ENCODE results near the gene AMMECR1L. TPM values are rescaled to one million over a fixed set of nuclear protein-coding genes. Genes with fewer than 3 reads are reported as not detected.
"Not testable (repeated sequence)": the region's sequence is repeated elsewhere in the genome, so short reads cannot be mapped to it uniquely, and the experiment has no call there.

The AMMECR1L gene
- total RNA-seq, result 22.0 TPM
- long read RNA-seq, full-length matches to known transcripts, result 2 of 14 reads
- long read RNA-seq, partial matches to known transcripts, result 3 of 14 reads
- long read RNA-seq, other reads (novel, unspliced or antisense), result 9 of 14 reads

DNA sequence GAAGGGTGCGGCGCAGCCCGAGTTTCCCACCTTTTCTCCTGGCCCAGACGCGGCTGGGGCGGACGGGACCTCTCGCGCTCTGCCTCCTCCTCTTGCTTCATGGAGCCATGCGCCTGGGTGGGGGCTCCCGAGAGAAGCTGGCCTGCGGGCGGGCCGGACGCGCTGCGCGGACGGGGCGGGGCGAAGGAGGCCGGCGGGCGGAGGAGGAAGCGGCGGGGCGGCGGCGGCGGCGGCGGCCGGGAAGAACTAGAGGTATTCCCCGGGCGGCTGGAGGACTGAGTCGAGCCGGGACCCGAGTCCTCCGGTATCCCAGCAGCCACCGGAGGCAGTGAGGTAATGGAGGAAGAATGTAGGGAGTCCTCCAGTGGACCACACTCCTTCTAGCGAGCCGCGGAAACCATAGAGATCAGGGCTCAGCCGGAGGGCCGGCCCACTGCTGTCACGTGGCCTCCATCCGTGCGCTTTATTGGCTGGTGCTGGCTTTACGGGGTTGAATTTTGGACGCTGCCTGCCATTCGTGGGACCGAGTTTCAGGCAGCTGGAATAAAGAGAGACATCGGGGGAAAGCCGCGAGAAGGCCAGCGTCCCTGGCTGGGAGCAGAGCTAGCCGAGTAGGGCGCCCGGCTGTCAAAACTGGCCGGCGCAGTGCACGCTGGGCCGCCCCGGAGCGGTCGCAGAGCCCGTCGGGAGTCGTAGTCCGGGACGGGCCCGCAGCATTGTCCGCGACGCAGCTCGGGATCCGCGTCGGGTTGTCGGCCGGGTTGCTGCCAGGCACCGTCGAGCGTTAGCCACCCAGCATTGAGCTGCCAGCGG lies at the start of gene AMMECR1L:
Gene AMMECR1L, minus strand, starts transcription at position 177 of the 813 bp plus-strand sequence. CDS start 11,722 bp downstream, outside the sequence.
- DNase-seq (ENCODE audit: low spot score), result peak; percentile 92

DNA sequence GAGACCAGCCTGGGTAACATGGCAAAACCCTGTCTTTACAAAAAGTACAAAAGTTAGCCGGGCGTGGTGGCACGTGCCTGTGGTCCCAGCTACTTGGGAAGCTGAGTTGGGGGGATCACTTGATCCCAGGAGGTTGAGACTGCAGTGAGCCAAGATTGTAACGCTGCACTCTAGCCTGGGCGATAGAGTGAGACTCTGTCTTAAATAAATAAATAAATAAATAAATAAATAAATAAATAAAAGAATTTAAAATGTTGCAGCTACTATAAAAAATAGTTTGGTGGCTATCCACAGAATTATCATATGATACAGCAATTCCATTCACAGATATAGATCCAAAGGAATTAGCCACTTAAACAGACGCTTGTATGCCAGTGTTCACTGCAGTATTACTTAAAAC lies 49.6 kb upstream of the AMMECR1L start:
- no peak for DNase-seq (ENCODE audit: low spot score)

DNA sequence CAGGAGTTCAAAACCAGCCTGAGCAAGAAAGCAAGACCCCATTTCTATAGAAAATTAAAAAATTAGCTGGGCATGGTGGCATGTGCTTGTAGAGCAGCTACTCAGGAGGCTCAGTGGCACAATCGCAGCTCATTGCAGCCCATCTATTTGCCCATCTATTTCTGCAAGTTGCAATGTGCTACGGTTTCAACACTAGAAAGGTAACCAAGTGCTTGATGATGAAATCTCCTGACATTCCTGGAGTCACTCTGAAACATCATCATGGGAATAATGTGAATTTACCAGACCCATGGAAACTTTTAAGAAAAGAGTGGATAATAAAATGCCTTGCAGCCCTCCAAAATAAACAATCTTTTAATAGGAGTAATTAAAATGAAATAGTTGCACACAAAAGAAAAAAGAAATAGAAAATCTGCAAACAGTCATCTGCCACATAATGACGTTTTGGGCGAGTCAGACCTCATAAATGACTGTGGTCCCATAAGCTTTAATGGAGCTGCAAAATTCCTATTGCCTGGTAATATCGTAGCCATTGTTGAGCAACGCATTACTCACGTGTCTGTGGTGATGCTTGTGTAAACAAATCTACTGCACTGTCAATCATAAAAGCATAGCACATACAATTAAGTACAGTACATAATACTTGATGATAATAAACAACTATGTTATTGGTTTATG lies 46.6 kb upstream of the AMMECR1L start:
- DNase-seq (ENCODE audit: low spot score), result no peak

DNA sequence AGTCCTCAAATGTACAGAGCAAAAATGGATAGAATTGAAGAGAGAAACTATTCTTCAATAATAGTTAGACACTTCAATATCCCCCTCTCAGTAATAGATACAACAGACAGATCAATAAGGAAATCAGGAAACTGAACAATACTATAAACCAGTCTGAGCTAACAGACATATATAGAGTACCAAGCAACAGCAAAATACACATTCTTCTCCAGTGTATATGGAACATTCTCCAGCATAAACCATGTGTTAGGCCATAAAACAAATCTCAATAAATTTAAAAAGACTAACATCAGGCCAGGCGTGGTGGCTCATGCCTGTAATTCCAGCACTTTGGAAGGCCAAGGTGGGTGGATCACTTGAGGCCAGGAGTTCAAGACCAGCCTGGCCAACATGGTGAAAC lies 43.7 kb upstream of the AMMECR1L start:
- no peak for DNase-seq (ENCODE audit: low spot score)

DNA sequence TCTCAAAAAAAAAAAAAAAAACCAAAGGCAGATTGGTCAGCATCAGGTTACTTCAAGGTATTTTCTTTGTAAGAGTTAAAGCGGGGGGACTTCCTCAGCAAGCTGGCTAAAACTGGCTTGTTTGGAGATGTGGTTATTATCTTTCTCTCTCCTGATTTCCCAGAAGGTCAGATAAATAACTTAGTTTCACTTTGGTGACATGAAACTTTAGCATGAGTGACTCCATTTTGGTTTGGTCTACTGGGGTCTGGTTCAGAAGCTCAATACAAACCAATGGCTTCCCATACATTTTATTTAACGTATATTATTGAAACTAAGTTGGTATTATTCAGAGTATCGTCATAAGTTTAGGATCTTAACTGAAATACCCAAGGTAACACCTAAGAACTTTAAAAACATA lies 41.6 kb upstream of the AMMECR1L start:
- DNase-seq (ENCODE audit: low spot score), result no peak

DNA sequence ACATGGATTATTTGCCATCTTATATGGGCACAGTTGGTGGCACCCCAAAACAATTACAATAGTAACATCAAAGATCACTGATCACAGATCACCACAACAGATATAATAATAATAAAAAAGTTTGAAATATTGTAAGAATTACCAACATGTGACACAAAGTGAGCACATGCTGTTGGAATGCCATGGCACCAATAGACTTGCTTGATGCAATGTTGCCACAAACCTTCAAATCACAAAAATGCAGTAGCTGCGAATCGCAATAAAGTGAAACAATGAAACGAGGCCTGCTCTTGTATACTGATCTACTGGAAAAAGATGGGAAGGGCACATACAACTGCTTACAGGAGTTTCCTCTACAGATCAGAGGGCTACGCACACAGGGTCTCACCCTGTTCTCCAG lies 32.2 kb upstream of the AMMECR1L start:
- DNase-seq (ENCODE audit: low spot score), result no peak

DNA sequence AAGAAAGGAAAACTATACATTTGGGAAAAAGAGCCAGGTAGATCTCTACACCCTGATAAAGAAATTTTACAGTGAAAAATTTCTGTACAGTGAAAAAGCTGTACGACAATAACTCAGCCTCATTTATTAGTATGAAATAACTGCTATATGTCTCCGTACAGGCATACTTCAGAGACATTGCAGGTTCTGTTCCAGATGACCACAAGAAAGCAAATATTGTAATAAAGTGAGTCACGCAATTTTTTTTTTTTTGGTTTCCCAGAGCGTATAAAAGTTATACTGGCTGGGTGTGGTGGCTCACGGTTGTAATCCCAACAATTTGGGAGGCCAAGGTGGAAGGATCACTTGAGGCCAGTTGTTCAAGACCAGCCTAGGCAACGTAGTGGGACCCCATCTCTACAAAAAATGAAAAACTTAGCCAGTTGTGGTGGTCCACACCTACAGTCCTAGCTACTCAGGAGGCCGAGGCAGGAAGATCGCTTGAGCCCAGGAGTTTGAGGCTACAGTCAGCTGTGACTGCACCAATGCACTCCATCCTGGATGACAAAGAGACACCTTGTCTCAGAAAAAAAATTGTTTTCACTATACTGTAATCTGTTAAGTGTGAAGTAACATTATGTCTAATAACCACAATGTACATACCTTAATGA lies 28.2 kb upstream of the AMMECR1L start:
- peak; percentile 26 for DNase-seq (ENCODE audit: low spot score)

DNA sequence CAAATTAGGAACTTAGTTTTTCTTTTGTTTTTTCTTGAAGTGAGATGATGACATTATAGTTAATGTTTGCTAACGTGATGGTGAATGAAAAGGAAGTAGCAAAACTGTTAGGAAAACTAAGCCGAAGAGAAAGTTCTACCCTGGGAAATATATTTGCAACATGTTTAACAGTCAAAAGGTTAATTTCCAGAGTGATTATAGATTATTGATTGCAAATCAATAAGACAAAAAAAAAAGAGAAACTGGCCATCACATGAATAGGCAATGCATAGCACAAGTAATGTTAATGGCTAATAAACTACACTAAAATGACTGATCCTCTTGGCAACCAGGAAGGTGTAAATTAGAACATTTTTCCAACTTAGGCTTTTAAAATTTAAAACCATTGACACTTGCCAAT lies 26.0 kb upstream of the AMMECR1L start:
- no peak for DNase-seq (ENCODE audit: low spot score)

DNA sequence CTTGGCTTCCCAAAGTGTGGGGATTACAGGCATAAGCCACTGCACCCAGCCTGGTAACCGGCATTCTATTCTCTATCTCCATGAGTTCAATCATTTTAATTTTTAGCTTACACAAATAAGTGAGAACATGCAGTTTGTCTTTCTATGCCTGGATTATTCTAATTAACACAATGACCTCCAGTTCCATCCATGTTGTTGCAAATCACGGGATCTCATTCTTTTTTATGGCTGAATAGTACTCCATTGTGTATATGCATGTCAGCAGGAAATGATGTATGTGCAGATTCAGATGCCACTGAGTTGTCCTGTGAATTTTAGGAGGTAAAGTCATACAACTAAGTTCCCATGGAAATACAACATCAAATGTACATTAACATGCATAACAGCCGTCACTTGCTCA lies 24.7 kb upstream of the AMMECR1L start:
- no peak for DNase-seq (ENCODE audit: low spot score)

DNA sequence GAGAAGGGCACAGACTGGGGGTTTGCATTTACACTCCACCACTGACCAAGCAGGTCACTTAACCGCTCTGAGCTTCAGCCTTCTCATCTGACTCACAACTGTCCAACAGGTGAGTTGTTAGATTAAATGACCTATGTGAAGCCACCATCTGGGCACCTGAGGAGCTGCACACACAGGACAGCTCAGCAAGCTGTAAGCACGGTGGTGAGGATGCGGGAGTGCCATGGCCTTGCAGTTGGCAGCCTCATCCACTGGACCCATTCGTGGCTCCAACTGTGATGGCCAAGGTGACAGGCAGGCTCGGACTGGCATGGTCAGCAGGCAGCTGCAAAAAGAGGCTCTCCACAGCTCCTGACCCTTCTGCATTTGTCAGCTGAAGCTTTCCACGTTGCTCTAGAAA lies 23.3 kb upstream of the AMMECR1L start:
- peak; percentile 82 for DNase-seq (ENCODE audit: low spot score)

DNA sequence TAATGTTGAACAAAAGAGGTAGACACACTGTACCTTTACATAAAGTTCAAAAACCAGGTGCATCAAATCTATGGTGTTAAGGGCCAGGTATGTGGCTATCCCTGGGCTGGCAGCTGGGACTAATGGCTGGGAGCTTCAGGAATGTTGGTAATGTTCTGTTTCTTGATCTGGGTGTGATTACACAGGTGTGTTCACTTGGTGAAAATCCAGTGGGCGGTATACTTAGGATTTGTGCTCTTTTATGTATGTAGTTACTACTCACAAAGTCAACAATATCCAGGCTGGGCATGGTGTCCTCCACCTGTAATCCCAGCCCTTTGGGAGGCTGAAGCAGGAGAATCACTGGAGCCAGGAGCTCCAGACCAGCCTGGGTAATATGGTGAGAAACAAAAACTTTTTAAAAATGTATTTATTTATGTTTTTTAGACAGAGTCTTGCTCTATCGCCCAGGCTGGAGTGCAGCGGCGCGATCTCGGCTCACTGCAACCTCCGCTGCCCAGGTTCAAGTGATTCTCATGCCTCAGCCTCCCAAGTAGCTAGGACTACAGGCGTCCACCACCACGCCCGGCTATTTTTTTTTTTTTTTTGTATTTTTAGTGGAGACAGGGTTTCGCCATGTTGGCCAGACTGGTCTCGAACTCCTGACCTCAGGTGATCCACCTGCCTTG lies 22.1 kb upstream of the AMMECR1L start:
- peak; percentile 62 for DNase-seq (ENCODE audit: low spot score)

DNA sequence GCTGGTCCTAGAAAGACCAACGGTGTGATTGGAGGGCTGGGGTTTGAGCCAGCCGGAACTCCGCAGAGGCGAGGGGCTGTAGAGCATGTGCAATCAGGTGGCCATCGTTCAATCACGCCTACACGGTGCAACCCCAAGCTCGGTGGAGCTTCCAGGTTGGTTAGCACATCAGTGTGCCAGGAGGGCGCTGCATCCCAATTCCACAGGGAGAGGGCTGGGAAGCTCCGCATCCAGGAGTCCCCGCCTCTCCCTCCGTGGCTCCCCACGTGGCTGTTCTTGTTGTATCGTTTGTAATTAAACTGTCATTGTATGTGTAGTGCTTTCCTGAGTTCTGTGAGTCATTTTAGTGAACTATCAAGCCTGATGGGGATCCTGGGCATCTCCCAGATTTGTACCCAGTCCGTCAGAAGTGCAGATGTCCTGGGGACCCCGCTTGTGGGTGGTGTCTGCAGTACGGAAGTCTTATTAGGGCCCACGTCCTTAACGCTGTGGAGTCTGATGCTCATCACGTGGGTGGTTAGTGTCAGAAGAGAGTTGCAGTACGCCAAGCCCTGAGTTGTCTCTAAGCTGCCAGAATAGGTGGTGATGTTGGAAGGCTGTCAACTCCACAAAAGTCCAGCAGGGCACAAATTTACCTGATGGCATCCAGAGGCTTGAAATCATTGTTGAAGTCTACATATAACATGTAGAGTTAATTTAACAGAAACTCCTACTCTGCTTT lies 20.6 kb upstream of the AMMECR1L start:
- peak; percentile 41 for DNase-seq (ENCODE audit: low spot score)

DNA sequence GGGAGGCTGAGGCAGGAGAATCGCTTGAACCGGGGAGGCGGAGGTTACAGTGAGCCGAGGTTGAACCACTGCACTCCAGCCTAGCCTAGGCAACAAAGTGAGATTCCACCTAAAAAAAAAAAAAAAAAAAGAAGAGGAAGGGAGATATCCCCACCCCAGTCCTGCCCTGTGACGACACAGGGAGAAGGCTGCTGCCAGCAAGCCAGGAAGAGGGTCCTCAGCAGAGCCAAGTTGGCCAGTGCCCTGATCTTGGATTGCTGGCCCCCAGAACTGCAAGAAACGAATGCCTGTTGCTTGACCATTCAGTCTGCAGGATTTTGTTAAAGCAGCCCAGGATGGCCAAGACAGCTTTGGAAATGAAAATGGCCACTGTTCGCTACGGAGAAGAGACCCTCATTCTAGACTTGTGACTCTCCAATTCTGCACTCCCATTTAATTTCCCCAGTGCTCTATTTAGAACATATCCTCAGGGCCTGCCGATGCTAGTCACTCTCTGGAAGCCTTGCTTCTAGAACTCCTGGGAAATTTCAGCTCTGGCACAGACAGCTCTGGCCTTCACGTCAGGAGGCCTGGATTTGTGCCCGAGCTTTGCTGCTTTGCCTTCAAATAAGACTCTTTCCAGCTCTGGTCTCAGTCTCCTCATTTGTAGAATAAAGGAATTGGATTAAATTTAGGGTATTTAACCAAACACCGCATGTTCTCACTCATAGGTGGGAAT lies 15.7 kb upstream of the AMMECR1L start:
- DNase-seq (ENCODE audit: low spot score), result no peak

DNA sequence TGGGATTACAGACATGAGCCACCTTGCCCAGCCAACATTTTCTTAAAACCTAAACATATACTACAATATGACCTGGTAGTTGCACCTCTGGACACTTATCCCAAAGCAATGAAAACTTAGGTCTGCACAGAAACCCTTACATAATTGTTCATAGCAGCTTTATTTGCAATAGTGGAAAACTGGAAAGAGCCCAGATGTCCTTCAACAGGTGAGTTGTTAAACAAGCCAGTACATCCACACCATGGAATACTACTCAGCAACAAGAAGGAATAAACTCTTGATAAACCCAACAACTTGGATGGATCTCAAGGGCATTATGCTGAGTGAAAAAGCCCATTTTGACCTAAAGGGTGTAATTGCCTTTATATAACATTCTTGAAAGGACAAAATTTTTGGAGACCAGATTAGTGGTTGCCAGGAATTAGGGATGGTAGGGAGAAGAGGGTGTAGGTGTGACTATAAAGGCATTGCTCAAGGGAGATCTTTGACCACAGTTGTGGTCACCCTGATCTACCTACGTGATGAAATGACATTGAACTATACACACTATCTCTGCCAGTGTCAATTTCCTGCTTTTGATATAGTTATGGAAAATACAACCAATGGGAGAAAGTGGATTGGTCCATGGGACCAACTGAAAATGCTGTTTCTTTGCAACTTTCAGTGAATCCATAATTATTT lies 11.9 kb upstream of the AMMECR1L start:
- no peak for DNase-seq (ENCODE audit: low spot score)

DNA sequence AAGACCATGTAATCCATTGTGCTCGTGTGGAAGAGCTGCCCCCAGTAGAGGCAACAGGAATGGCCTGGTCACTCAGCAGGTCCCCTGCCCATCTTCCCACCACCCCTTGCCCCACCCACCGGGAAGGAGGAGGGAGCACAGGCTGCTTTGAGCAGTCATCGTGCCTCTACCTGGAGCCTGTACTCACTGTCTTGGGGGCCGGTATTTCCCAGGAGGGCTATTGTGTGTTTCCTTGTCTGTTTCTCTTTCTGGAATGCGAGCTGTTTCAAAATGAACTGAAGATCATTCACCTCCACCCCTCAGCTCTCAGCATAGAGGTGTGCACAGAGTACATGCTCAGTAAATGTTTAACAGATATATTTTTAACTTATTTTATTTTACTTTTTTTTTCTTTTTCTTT lies 7.7 kb upstream of the AMMECR1L start:
- DNase-seq (ENCODE audit: low spot score), result no peak

DNA sequence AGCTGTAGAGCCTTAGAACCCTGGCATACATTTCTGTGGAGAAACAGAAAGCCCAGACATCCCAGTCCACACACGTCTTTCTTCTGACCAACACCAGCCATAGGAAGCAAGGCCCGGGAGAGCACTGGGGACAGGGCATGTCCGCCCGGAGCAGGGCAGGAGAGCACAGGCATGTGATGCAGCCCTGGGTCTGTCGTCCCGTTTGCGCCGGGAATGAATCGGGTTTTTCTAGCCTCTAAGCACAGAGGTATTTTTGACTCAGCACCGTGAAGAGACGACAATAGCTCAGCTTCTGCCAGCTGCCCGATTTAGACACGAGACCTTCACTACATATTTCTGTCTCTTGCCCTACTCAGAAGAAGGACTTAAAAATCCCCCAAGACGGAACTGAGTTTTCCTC lies 7.3 kb upstream of the AMMECR1L start:
- DNase-seq (ENCODE audit: low spot score), result no peak

DNA sequence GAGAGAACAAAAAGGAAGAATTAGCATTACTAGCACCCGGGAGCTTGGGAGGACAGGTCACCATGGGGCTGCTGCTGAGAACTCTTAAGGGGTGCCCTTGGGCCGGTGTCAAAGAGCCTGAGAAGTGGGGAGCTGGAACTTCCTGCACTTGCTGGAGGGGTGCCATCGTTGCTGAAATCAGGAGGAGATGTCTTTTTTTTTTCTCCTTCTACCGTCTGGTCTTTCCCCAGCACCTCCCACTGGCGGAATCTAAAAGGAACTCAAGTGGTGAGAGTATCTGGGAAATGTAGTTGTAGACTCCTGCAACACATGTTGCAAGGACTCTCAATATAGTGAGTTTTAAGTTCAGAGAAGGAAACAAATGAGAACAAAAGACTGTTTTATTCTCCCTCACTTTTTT lies 6.1 kb upstream of the AMMECR1L start:
- peak; percentile 49 for DNase-seq (ENCODE audit: low spot score)

DNA sequence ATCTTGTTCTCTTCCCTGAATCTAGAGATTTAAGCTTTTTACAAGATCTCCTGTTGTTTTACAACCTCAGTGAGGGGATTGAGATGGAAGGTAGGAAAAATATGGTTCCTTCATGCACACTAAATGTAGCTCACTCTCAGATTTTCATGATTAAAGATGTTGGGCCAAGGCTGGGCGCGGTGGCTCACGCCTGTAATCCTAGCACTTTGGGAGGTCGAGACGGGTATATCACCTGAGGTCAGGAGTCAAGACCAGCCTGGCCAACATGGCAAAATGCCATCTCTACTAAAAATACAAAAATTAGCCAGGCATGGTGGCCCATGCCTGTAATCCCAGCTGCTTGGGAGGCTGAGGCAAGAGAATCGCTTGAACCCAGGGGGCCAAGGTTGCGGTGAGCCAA lies 5.0 kb upstream of the AMMECR1L start:
- not testable (repeated sequence) for DNase-seq (ENCODE audit: low spot score)

DNA sequence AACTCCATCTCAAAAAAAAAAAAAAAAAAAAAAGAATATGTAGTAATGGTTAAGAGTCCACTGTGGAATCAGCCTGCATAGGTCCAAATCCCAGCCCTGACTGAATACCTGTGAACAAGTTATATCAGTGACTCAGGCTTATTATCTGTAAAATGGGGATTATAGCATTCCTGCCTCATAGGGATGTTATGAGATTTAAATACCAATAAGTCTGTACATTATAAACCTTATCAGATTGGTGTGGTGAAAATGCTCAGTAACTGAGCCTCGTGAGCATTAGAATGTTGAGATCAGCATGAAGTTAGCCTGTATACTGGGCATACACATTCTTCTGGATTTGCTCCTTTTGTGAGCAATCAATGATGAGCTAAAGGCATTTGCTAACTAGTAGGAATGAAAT lies 3.0 kb upstream of the AMMECR1L start:
- DNase-seq (ENCODE audit: low spot score), result no peak

DNA sequence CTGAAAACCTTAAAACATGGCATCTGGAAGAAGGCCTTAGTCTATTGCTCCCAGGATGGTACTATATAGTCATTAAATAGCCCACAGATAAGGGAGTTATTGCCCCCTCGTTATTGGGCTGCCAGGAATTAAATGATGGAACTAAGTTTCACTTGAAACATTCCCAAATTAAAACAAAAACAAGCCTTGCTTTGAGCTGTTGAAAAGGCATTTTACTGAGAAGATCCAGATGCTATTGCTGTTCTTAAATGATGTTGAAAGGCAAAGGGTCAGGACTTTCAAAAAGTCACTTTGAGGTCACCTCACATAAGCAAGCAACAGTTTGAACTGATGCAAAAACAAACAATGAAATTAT lies 2.0 kb upstream of the AMMECR1L start:
- no peak for DNase-seq (ENCODE audit: low spot score)
